Stimulated activated CD4-positive, alpha-beta T cell treated with anti-CD3 and anti-CD28 coated beads, Interleukin-4, amount 100 ng/mL, for 48 hours (primary cell): ENCODE data around the gene PPP1R12A.
"Not testable (repeated sequence)": the region's sequence is repeated elsewhere in the genome, so short reads cannot be mapped to it uniquely, and the experiment has no call there.

Experiments
- DNase-seq, 2 donors: peaks; one replicate each; pipeline ENCODE4 v3.0.0-alpha.2; 2020; ENCODE audit warnings: low read depth in 2 of 2

Gene PPP1R12A

GRCh38 chr12:79841248-79841877, 93.5 kb downstream of the PPP1R12A start:
- no peak for DNase-seq

- DNase-seq, result no peak
Measured at GRCh38 chr12:79838359-79838758, 96.5 kb downstream of the PPP1R12A start.

GRCh38 chr12:79837575-79837974, 97.3 kb downstream of the PPP1R12A start:
- no peak for DNase-seq

GRCh38 chr12:79835377-79835843, 99.5 kb downstream of the PPP1R12A start:
- DNase-seq, result no peak

DNA sequence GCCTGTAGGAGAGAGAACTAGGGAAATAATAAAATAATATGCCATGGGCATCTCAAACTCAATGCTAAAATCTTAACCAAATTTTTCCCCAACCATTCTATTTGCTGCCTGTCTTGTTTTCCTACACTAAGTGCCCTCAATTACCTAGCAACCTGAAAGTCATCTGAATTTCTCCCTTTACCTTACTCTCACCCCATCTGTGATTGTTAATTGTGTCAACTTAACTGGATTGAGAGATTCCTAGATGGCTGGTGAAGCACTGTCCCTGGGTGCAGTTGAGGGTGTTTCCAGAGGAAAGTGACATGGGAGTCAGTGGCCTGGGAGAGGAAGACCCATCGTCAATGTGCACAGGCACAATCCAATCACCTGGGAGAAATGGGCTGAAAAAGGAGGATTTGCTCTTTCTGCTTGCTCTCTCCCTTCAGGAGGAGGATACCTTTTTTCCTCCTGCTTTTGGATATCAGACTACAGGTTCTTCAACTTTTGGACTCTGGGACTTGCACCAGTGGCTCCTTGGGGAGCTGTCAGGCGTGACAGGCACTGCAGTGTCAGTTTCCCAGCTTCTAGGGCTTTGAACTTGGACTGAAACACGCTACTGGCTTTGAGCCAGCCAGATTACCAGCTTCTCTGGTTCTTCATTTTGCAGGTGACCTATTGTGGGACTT, 100.1 kb downstream of the PPP1R12A start:
- DNase-seq, result no peak

- DNase-seq, result no peak
Measured at GRCh38 chr12:79830440-79830839, 104.5 kb downstream of the PPP1R12A start.

GRCh38 chr12:79828924-79829323, 106.0 kb downstream of the PPP1R12A start:
- DNase-seq, result no peak

DNA sequence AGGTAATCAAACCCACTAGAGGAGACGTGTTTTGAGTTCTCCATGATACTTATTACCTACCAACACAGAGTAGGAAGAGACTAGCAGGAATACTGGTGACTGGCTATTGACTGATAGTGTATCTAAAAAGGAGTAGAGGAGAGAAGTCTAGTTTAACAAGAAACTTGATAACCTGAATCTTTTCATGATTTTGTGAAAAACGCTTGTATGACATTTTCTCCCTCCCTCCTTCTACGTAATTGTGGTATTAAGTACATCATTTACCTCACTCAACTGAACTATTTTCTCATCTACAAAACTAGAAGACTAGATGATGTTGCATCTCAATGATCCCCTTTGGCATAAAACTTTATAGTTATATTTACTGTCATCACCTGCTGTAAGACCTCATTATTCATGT, 107.4 kb downstream of the PPP1R12A start:
- DNase-seq, result no peak

DNA sequence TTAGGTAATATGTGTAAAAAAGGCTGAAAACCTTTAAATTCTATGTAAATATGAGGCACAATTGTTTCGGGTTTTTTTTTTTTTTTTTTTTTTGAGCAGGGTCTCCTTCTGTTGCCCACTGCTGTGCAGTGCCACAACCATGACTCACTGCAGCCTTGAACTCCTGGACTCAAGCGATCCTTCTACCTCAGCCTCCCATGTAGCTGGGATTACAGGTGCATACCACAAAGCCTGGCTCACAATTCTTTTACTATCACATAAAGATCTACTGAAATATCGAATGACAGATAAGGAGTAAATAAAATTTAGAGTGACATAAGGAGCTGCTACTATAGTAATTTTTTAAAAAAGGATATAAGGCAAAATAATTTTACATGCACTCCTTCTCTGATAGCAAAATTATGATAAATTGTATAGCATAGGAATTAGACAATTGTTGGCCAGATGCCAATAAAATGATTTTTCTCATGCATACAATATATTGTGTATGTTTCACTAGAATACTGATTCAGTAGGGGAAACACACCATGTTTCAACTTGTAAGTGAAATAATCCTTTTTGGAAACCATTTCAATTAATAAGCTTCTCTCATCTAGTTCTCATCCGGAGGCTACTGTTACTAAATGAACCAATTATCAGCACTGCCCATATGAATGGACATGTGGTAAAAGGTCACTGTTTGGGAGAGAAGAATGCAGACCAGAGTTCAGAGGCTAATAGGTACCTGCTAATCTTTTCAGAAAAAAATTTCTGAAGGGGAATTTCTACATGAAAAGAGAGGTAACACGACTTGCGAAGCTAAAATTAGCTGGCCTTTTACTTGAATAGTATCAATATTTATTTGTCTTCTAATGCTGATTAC, 108.4 kb downstream of the PPP1R12A start:
- no peak for DNase-seq

GRCh38 chr12:79822475-79822874, 112.4 kb downstream of the PPP1R12A start:
- DNase-seq, result no peak

DNA sequence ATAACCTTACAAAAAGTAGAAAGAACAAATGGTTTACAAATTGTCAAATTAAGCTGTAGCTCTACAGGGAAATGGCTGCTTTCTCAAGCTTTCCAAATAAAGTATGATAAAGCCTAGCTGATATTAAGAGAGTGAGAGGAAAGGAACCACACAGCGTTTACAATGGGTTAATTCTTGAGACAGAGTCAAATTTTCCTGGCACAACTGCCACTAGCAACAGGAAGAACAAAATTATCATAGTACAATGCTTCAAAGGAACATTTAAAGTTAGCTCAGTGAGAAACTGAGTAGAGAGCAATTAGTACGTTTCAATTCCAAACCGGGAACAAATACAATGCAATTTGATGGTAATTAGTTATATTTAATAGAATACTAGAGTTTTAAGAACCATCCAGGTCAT, 116.0 kb downstream of the PPP1R12A start:
- DNase-seq, result no peak

- DNase-seq, result not testable (repeated sequence)
Measured at GRCh38 chr12:79784366-79785065, 150.4 kb downstream of the PPP1R12A start.

GRCh38 chr12:79782172-79782900, 152.6 kb downstream of the PPP1R12A start:
- DNase-seq, result no peak

GRCh38 chr12:79778802-79779448, 156.0 kb downstream of the PPP1R12A start:
- no peak for DNase-seq

- DNase-seq, result no peak
Measured at GRCh38 chr12:79776111-79776510, 158.8 kb downstream of the PPP1R12A start.

GRCh38 chr12:79775355-79776027, 159.4 kb downstream of the PPP1R12A start:
- DNase-seq, result no peak

- no peak for DNase-seq
Measured at GRCh38 chr12:79773896-79774295, 161.0 kb downstream of the PPP1R12A start.

DNA sequence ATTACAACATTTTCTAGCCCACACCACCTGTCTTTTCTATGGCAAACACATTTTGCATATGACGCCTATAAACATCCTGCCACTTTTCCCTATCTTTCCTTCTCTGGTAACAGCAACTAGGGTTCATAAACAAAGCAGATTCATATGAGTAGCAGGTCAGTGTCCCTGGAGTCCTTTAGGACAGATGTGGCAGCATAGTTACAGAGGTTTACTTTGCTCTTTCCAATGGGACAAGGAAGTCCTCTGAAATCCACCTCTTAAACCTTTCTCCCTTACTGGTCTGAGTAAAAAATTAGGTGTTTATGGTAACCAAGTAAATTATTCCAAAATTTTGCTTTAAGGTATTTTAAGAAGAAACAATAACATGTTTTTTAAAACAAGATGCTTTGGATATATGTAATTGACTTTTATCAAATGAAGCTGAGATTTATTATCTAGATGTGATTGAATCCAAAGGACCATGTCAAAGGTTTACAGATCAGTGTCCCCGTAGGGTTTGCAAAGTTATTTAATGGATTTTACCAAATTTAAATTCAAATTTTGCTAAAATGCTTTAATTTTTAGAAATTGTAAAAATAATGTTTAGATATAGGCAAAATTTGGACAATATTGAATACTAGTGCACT, 164.9 kb downstream of the PPP1R12A start:
- no peak for DNase-seq

GRCh38 chr12:79769189-79769859, 165.6 kb downstream of the PPP1R12A start:
- no peak for DNase-seq
